Activated CD8-positive, alpha-beta memory T cell treated with anti-CD3 and anti-CD28 coated beads, Interleukin-2, amount 10 ng/mL, durations not matched to agents 7 days and 5 days (primary cell): ENCODE measurements around the gene GSK3A. TPM values are rescaled to one million over a fixed set of nuclear protein-coding genes. Genes with fewer than 3 reads are reported as not detected.

Experiments used
- ATAC-seq: fragments of 150-1000 bp; cut with Tn5 transposase; one replicate; pipeline ENCODE4 v1.10.0; 2021; ENCODE audit warnings: moderate library complexity
- CTCF ChIA-PET: fragments of 350-600 bp; sonication (Branson Sonifier 250); formaldehyde crosslinking; loops from one replicate; lab custom pipeline; 2021; ENCODE audit warnings: antibody characterized with exemption; lab: Charles Lee
- DNase-seq: peaks from one replicate; pipeline ENCODE4 v3.0.0-alpha.2; 2020
- H3K27ac Mint-ChIP-seq: one replicate; pipeline ENCODE4 v1.8.0; 2021; ENCODE audit warnings: mild to moderate bottlenecking, mixed read lengths
- H3K27me3 Mint-ChIP-seq: one replicate; pipeline ENCODE4 v1.8.0; 2021; ENCODE audit warnings: mixed read lengths
- H3K36me3 Mint-ChIP-seq: one replicate; pipeline ENCODE4 v1.8.0; 2021; ENCODE audit warnings: mild to moderate bottlenecking, mixed read lengths
- H3K4me1 Mint-ChIP-seq: one replicate; pipeline ENCODE4 v1.8.0; 2021; ENCODE audit warnings: mixed read lengths
- H3K4me3 Mint-ChIP-seq: one replicate; pipeline ENCODE4 v1.8.0; 2021; ENCODE audit warnings: mild to moderate bottlenecking, moderate library complexity, mixed read lengths
- H3K9me3 Mint-ChIP-seq: one replicate; pipeline ENCODE4 v1.8.0; 2022; ENCODE audit warnings: low read depth, mixed read lengths
- total RNA-seq, 2 experiments: library from RNA; stranded (reverse); gene quantifications; one replicate each; pipeline ENCODE4 v1.2.3, GENCODE V29; 2021

The GSK3A gene
- total RNA-seq, 2 experiments from 2014 or later, result 47.3 to 53.8 TPM

DNA sequence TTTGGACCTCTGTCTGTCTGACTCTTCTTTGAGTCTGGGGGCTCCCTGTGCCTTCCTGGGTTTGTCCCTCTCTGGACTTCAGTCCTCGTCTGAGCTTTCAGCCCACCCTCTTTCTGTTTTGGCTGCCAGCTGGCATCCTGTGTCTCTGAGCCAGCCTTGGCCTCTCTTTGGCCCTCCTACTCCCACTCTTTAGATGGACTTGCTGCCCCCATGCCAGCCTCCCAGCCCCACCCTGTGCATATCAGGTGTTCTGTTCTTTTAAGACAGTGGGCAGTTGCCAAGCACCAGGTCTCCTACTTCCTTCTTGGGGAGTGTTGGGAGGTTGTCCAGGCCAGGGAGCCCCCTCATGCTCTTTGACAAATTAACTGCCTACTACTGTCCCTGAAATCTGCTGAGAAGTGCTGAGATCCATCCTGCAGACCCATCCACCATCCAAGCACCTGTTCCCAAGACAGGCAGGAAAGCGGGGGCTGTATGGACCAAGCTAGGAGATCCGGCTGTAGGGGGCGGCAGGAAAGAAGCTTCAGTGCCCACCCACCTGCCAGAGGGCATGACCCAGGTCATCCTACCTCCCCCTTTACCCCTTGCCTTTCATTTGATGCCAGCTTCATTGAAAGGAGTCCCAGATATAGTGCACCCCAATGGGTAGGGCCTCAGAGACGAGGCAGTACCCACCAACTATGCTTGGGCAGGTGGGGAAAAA, 36.2 kb upstream of the GSK3A start:
- peaks cover 49% of the 10 kb centered on the region for H3K4me1 Mint-ChIP-seq
- CTCF ChIA-PET, result interaction anchor here (0.6 to 5.8 kb wide), 23 partner anchors 8 to 170 kb away, joined by 3 to 87 read pairs (median 7); partner anchors contain the start of genes CIC, DEDD2, ERF and GSK3A
- H3K9me3 Mint-ChIP-seq, result no peaks in the 10 kb centered on the region
- H3K27me3 Mint-ChIP-seq, result no peaks in the 10 kb centered on the region
- peak overlapping the region; percentile 95 for H3K27ac Mint-ChIP-seq
- H3K4me3 Mint-ChIP-seq, result no peak overlapping the region
- peaks cover 1% of the 10 kb centered on the region for H3K36me3 Mint-ChIP-seq
- DNase-seq, result no peak
- no peak for ATAC-seq

DNA sequence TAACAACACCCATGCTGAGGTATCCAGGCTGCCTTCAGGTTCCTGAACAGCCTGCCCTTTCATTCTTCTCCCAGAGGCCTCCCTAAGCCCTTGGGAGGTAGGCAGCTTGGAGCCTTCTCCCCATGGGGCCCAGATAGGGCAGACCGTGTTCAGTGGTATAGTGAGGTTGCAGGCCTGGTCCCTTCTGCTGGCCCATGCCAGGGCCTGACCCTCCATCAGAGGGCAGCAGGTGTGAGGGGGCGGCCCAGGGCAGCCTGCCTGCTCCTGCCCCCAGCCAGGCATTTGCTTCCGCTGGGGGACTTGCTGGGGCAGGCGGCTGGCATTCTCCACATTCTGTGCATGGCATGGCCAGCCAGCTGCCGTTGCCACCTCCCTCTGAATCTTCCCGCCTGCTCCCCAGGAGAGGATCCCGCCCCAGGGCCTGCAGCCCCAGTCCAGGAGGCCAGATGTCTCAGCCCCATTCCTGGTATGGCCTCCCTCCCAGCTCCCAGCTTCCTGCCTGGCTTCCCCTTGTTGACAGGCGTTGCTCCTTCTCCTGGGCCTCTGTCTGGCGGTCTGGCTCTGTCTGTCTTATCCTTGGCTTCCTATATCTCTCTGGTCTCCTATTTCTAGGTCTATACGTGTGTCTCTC, 35.5 kb upstream of the GSK3A start:
- Mint-ChIP-seq H3K27me3 (no peaks in the 10 kb centered on the region), H3K4me3 (no peak overlapping the region), H3K4me1 (peaks cover 49% of the 10 kb centered on the region), H3K36me3 (peaks cover 5% of the 10 kb centered on the region), H3K27ac (peak overlapping the region; percentile 29), H3K9me3 (no peaks in the 10 kb centered on the region)
- DNase-seq (no peak), ATAC-seq (no peak)
- CTCF ChIA-PET, result interaction anchor here (0.8 to 5.8 kb wide), 6 partner anchors 18 to 169 kb away, joined by 3 to 87 read pairs (median 12); partner anchors contain the start of genes GSK3A and POU2F2

DNA sequence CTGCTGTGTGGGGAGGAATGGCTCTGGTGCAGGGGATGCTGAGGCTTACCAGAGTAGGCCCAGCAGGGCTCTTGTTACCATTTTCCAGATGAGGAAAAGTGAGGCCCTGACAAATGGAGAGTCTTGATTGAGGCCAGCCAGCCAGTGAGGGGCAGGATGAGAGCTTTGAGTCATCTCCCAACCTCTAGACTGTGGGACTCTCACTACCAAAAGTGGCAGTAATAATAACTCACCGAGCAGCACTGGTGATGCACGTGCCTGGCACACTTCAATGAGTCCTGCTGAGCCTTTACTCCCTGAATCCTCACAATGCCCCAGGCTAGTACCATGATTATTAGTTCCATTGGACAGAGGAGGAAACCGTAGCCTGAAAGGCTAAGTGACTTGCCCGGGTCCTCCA, 34.4 kb upstream of the GSK3A start:
- peaks cover 5% of the 10 kb centered on the region for H3K36me3 Mint-ChIP-seq
- peak; percentile 8 for ATAC-seq
- DNase-seq, result peak; percentile 65
- peak overlapping the region; percentile 79 for H3K27ac Mint-ChIP-seq
- no peaks in the 10 kb centered on the region for H3K27me3 Mint-ChIP-seq
- peaks cover 49% of the 10 kb centered on the region for H3K4me1 Mint-ChIP-seq
- no peaks in the 10 kb centered on the region for H3K9me3 Mint-ChIP-seq
- no peak overlapping the region for H3K4me3 Mint-ChIP-seq
- CTCF ChIA-PET, result interaction anchor here (0.8 to 5.8 kb wide), 4 partner anchors 19 to 144 kb away, joined by 3 to 87 read pairs (median 12); partner anchors contain the start of genes GSK3A and POU2F2

DNA sequence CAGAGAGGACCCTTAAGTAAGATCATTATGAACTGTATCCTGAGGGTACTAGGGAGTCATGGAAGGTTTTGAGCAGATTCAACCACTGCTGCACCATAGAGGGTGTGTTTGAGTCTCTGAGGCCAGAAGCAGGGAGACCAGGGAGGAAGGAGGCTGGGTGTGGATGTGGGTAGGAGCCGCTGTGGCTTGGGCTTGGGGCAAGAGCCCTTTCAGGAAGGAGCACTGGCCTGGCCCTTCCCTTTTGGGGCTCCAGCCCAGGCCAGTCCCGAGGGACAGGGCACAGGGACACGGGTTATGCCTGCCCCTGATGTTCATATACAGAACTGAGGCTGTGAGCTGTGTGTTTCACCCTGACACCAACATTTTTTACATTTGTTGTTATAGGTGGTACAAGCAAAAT, 33.9 kb upstream of the GSK3A start:
- Mint-ChIP-seq H3K36me3 (peaks cover 5% of the 10 kb centered on the region), H3K4me3 (no peak overlapping the region), H3K4me1 (peaks cover 52% of the 10 kb centered on the region), H3K27me3 (no peaks in the 10 kb centered on the region), H3K9me3 (no peaks in the 10 kb centered on the region), H3K27ac (peak overlapping the region; percentile 79)
- DNase-seq, result peak; percentile 63
- ATAC-seq, result no peak
- CTCF ChIA-PET, result interaction anchor here (1.9 to 5.8 kb wide), 3 partner anchors 19 to 144 kb away, joined by 6 to 87 read pairs (median 19); partner anchors contain the start of genes GSK3A and POU2F2

DNA sequence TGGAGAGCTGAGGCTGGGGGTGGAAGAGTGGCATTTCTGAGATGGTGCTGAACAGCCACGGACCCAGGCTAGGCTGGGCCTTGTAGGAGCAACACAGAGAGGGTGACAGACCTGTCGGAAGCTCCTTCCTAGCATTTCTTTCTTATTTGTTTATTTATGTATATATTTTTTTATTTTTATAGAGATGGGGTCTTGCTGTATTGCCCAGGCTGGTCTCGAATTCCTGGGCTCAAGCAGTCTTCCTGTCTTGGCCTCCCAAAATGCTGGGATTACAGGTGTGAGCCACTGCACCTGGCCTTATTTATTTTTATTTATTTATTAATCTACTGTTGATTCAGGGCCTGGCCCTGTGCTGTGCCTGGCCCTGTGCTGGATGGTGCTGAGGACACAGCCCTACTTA, 33.1 kb upstream of the GSK3A start:
- H3K36me3 Mint-ChIP-seq, result peaks cover 5% of the 10 kb centered on the region
- H3K27ac Mint-ChIP-seq, result peak overlapping the region; percentile 79
- ATAC-seq (no peak), DNase-seq (no peak)
- H3K4me3 Mint-ChIP-seq, result no peak overlapping the region
- CTCF ChIA-PET, result interaction anchor here (5.8 kb wide), 1 partner anchor 30 kb away, joined by 87 read pairs; the partner anchor contains the start of gene GSK3A
- H3K4me1 Mint-ChIP-seq, result peaks cover 57% of the 10 kb centered on the region
- H3K9me3 Mint-ChIP-seq, result no peaks in the 10 kb centered on the region
- no peaks in the 10 kb centered on the region for H3K27me3 Mint-ChIP-seq

DNA sequence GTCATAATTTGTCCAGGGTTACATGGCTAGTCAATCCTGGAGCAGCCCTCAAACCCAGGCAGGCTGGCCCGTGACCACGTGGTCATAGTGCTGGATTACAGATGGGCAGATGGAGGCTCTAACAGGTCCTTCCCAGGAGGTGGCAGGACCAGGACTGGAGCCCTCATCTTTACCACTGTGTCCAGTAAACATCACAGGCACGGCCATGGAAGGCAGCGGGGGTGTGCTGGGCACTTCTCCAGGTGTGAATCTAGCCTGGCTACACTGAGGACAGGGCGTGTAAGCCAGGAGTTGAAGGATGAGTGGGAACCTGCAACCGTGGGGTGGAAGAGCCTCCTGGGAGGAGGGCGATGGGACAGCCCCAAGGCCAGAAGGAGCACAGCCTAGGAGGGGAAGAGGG, 32.7 kb upstream of the GSK3A start:
- Mint-ChIP-seq H3K27me3 (no peaks in the 10 kb centered on the region), H3K9me3 (no peaks in the 10 kb centered on the region), H3K27ac (peak overlapping the region; percentile 74), H3K36me3 (peaks cover 5% of the 10 kb centered on the region), H3K4me3 (no peak overlapping the region), H3K4me1 (peaks cover 62% of the 10 kb centered on the region)
- CTCF ChIA-PET, result interaction anchor here (5.8 kb wide), 1 partner anchor 30 kb away, joined by 87 read pairs; the partner anchor contains the start of gene GSK3A
- no peak for ATAC-seq
- DNase-seq, result no peak

DNA sequence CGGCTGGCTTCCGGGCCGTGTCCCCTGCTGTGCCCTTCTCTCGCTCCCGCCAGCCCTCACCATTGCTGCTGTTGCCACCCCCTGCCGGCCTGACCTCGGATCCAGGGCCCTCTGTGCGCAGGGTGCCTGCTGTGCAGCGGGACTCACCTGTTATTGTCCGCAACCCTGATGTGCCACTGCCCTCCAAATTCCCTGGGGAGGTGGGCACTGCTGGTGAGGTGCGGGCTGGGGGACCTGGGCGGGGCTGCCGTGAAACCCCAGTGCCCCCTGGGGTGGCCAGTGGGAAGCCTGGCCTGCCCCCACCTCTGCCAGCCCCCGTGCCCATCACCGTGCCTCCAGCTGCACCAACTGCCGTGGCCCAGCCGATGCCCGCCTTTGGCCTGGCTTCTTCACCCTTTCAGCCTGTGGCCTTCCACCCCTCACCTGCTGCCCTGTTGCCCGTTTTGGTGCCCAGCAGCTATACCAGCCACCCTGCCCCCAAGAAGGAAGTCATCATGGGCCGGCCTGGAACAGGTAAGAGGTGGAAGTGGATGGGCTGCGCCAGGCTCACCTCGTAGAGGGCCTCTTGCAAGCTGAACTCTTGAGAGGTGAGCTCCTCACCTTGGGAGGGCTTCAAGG, 31.8 kb upstream of the GSK3A start:
- peaks cover 9% of the 10 kb centered on the region for H3K36me3 Mint-ChIP-seq
- H3K27me3 Mint-ChIP-seq, result no peaks in the 10 kb centered on the region
- DNase-seq (no peak), ATAC-seq (no peak)
- no peak overlapping the region for H3K4me3 Mint-ChIP-seq
- peak overlapping the region; percentile 74 for H3K27ac Mint-ChIP-seq
- H3K4me1 Mint-ChIP-seq, result peaks cover 61% of the 10 kb centered on the region
- CTCF ChIA-PET, result no interaction called here
- no peaks in the 10 kb centered on the region for H3K9me3 Mint-ChIP-seq

DNA sequence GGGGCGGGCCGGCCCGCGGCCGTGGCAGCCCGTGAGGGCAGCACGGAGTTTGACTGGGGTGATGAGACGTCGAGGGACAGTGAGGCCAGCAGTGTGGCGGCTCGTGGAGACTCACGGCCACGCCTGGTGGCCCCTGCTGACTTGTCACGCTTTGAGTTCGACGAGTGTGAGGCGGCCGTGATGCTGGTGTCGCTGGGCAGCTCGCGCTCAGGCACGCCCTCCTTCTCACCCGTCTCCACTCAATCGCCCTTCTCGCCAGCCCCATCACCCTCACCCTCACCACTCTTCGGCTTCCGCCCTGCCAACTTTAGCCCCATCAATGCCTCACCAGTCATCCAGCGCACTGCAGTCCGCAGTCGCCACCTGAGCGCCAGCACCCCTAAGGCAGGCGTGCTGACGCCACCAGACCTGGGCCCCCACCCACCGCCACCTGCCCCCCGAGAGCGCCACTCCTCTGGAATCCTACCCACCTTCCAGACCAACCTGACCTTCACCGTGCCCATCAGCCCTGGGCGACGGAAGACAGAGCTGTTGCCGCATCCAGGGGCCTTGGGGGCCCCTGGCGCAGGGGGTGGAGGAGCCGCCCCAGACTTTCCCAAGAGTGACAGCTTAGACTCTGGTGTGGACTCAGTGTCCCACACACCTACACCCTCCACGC, 31.1 kb upstream of the GSK3A start:
- Mint-ChIP-seq H3K27ac (no peak overlapping the region), H3K4me1 (peaks cover 55% of the 10 kb centered on the region), H3K9me3 (no peaks in the 10 kb centered on the region), H3K4me3 (no peak overlapping the region), H3K36me3 (peaks cover 9% of the 10 kb centered on the region), H3K27me3 (no peaks in the 10 kb centered on the region)
- ATAC-seq (no peak), DNase-seq (no peak)
- CTCF ChIA-PET, result no interaction called here

DNA sequence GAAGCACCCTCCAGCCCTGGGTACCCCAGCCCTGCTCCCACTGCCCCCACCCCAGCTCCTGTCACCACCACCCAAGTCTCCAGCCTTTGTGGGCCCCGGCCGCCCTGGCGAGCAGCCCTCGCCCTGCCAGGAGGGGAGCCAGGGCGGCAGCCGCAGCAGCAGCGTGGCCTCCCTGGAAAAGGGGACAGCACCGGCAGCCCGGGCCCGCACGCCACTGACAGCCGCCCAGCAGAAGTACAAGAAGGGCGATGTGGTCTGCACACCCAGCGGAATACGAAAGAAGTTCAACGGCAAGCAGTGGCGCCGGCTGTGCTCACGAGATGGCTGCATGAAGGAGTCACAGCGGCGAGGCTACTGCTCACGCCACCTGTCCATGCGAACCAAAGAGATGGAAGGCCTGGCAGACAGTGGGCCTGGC, 30.6 kb upstream of the GSK3A start:
- DNase-seq (no peak), ATAC-seq (no peak)
- H3K36me3 Mint-ChIP-seq, result peaks cover 9% of the 10 kb centered on the region
- no peaks in the 10 kb centered on the region for H3K9me3 Mint-ChIP-seq
- no peak overlapping the region for H3K4me3 Mint-ChIP-seq
- peaks cover 51% of the 10 kb centered on the region for H3K4me1 Mint-ChIP-seq
- CTCF ChIA-PET, result interaction anchor here (1.1 kb wide), 1 partner anchor 30 kb away, joined by 6 read pairs; no protein-coding TSS in a partner anchor
- no peak overlapping the region for H3K27ac Mint-ChIP-seq
- no peaks in the 10 kb centered on the region for H3K27me3 Mint-ChIP-seq

DNA sequence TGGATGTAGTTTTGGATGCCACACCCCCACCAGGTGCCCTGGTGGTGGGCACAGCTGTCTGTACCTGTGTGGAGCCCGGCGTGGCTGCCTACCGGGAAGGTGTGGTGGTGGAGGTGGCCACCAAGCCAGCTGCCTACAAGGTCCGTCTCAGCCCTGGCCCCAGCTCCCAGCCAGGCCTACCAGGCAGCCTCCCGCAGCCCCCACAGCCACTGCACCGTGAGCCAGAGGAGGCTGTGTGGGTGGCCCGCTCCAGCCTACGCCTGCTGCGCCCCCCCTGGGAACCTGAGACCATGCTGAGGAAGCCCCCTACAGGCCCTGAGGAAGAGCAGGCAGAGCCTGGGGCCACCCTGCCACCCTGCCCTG, 30.1 kb upstream of the GSK3A start:
- CTCF ChIA-PET, result interaction anchor here (1.1 kb wide), 1 partner anchor 29 kb away, joined by 6 read pairs; no protein-coding TSS in a partner anchor
- Mint-ChIP-seq H3K27me3 (no peaks in the 10 kb centered on the region), H3K4me3 (no peak overlapping the region), H3K27ac (no peak overlapping the region), H3K4me1 (peaks cover 54% of the 10 kb centered on the region), H3K9me3 (no peaks in the 10 kb centered on the region), H3K36me3 (peaks cover 9% of the 10 kb centered on the region)
- DNase-seq (no peak), ATAC-seq (no peak)

DNA sequence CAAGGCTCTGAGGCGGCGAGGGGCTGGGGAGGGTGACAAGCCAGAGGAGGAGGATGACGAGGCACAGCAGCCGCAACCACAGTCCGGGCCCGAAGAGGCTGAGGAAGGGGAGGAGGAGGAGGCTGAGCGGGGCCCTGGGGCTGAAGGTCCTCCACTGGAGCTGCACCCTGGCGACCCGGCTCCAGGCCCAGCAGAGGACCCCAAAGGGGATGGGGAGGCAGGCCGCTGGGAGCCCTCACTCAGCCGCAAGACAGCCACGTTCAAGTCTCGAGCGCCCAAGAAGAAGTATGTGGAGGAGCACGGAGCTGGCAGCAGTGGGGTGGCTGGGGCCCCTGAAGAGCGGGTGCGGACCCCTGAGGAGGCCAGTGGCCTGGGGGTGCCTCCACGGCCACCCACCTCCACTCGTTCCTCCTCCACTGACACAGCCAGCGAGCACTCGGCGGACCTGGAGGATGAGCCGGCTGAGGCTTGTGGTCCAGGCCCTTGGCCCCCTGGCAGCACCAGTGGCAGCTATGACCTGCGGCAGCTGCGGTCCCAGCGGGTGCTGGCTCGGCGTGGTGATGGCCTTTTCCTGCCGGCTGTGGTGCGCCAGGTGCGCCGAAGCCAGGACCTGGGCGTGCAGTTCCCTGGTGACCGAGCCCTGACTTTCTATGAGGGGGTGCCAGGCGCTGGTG, 29.6 kb upstream of the GSK3A start:
- H3K27me3 Mint-ChIP-seq, result no peaks in the 10 kb centered on the region
- H3K9me3 Mint-ChIP-seq, result no peaks in the 10 kb centered on the region
- H3K27ac Mint-ChIP-seq, result peak overlapping the region; percentile 99
- H3K4me1 Mint-ChIP-seq, result peaks cover 51% of the 10 kb centered on the region
- ATAC-seq (no peak), DNase-seq (no peak)
- H3K4me3 Mint-ChIP-seq, result no peak overlapping the region
- H3K36me3 Mint-ChIP-seq, result peaks cover 9% of the 10 kb centered on the region
- CTCF ChIA-PET, result interaction anchor here (1.1 to 3.2 kb wide), 4 partner anchors 8 to 163 kb away, joined by 6 to 44 read pairs (median 14); partner anchors contain the start of gene GSK3A

DNA sequence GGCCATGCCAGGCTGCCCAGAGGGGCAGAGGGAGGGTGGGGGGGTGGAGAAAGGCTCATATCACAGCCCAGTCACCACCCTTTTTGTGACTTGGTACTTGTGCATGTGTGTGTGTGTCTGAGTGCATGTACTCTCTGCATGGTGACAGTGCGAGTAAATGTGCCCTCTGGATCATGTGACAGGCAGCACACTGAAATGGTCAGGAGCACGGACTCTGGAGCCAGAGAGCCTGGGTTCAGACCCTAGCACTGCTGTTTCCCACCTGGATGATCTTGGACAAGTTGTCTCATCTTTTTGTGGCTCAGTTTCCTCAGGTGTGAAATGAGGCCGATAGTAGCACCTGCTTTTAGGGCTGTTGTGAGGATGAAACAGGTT, 28.6 kb upstream of the GSK3A start:
- ATAC-seq (no peak), DNase-seq (no peak)
- peaks cover 9% of the 10 kb centered on the region for H3K36me3 Mint-ChIP-seq
- no peak overlapping the region for H3K4me3 Mint-ChIP-seq
- peak overlapping the region; percentile 99 for H3K27ac Mint-ChIP-seq
- CTCF ChIA-PET, result interaction anchor here (0.9 to 3.2 kb wide), 12 partner anchors 8 to 162 kb away, joined by 3 to 44 read pairs (median 5); partner anchors contain the start of genes GSK3A, PAFAH1B3, POU2F2 and PRR19
- H3K27me3 Mint-ChIP-seq, result no peaks in the 10 kb centered on the region
- H3K9me3 Mint-ChIP-seq, result no peaks in the 10 kb centered on the region
- peaks cover 41% of the 10 kb centered on the region for H3K4me1 Mint-ChIP-seq
